HEK293 (cell line): ENCODE measurements around the gene SHROOM4.
A peak's percentile ranks its signal among the peaks of the same experiment; 100 is the strongest.

Experiments
- CTCF ChIA-PET: fragments of 350-600 bp; formaldehyde crosslinking; extraction: SDS; loops from one replicate; lab custom pipeline; 2021; ENCODE audit warnings: antibody characterized with exemption; lab: Yijun Ruan, JAX
- POLR2A ChIA-PET: fragments of 300-600 bp; formaldehyde crosslinking; extraction: SDS; loops from one replicate; lab custom pipeline; 2020; ENCODE audit warnings: antibody characterized with exemption, inconsistent platforms; lab: Yijun Ruan, JAX
- H3K27ac ChIP-seq: fragments of 200-500 bp; sonication (Bioruptor generic); 2 replicates; pipeline ENCODE4 v1.5.1; 2014; ENCODE audit warnings: low read depth, low read length, control low read depth, inconsistent platforms; ENCODE audit errors: extremely low read depth
- H3K36me3 ChIP-seq, 2 experiments: fragments of 200-500 bp in 1 of 2; sonication (Bioruptor generic) in 1 of 2; 1 replicate in 1 of 2; 2 replicates in 1 of 2; pipeline ENCODE4 v1.5.1; 2014 to 2017; ENCODE audit warnings: inconsistent platforms in 2 of 2, low read length in 2 of 2; ENCODE audit not compliant: control insufficient read depth in 2 of 2, insufficient read depth in 1 of 2
- H3K4me1 ChIP-seq: fragments of 200-500 bp; sonication (Bioruptor generic); 2 replicates; pipeline ENCODE4 v1.5.1; 2014; ENCODE audit warnings: mild to moderate bottlenecking, low read length, inconsistent platforms; ENCODE audit not compliant: control insufficient read depth, insufficient read depth
- H3K4me3 ChIP-seq: 2 replicates; pipeline ENCODE4 v1.5.1; 2011; ENCODE audit warnings: low read depth, mild to moderate bottlenecking, control low read depth, low read length, moderate library complexity
- H3K9me3 ChIP-seq: fragments of 200-500 bp; sonication (Bioruptor generic); 2 replicates; pipeline ENCODE4 v1.5.1; 2014; ENCODE audit warnings: low read depth, low read length, inconsistent platforms; ENCODE audit not compliant: control insufficient read depth, insufficient read depth
- EGR2 ChIP-seq: fragments of 450-650 bp; formaldehyde crosslinking; IDR thresholded peaks from 2 replicates; pipeline ENCODE4 v1.5.1; 2016; ENCODE audit warnings: low read depth, missing biosample characterization, missing genetic modification characterization
- KLF10 ChIP-seq: fragments of 450-650 bp; IDR thresholded peaks from 2 replicates; pipeline ENCODE4 v1.5.1; 2018; ENCODE audit warnings: missing biosample characterization, mild to moderate bottlenecking, missing genetic modification characterization
- ZBTB17 ChIP-seq: fragments of 450-650 bp; formaldehyde crosslinking; IDR thresholded peaks from 2 replicates; pipeline ENCODE4 v1.5.1; 2016; ENCODE audit warnings: missing biosample characterization, missing genetic modification characterization
- ZBTB20 ChIP-seq: fragments of 450-650 bp; formaldehyde crosslinking; IDR thresholded peaks from 2 replicates; pipeline ENCODE4 v1.5.1; 2016; ENCODE audit warnings: missing biosample characterization, missing genetic modification characterization
- ZIC2 ChIP-seq: fragments of 450-650 bp; formaldehyde crosslinking; IDR thresholded peaks from 2 replicates; pipeline ENCODE4 v1.5.1; 2016; ENCODE audit warnings: missing biosample characterization, missing genetic modification characterization
- ZNF148 ChIP-seq: fragments of 450-650 bp; formaldehyde crosslinking; IDR thresholded peaks from 2 replicates; pipeline ENCODE4 v1.5.0; 2017; ENCODE audit warnings: missing biosample characterization, missing genetic modification characterization, borderline replicate concordance
- ZNF280D ChIP-seq: fragments of 450-650 bp; formaldehyde crosslinking; IDR thresholded peaks from 2 replicates; pipeline ENCODE4 v1.5.1; 2016; ENCODE audit warnings: missing biosample characterization, missing genetic modification characterization
- ZNF560 ChIP-seq: fragments of 450-650 bp; formaldehyde crosslinking; IDR thresholded peaks from 2 replicates; pipeline ENCODE4 v1.5.1; 2017; ENCODE audit warnings: missing biosample characterization, missing genetic modification characterization, borderline replicate concordance
- ZNF654 ChIP-seq: fragments of 450-650 bp; formaldehyde crosslinking; IDR thresholded peaks from 2 replicates; pipeline ENCODE4 v1.5.1; 2016; ENCODE audit warnings: low read depth, missing biosample characterization, missing genetic modification characterization
- ZNF76 ChIP-seq: fragments of 450-650 bp; formaldehyde crosslinking; IDR thresholded peaks from 2 replicates; pipeline ENCODE4; 2016; ENCODE audit warnings: low read depth, missing biosample characterization, missing genetic modification characterization, borderline replicate concordance
- ZXDB ChIP-seq: fragments of 450-650 bp; formaldehyde crosslinking; IDR thresholded peaks from 2 replicates; pipeline ENCODE4 v1.5.1; 2016; ENCODE audit warnings: missing biosample characterization, missing genetic modification characterization

Gene SHROOM4

GRCh38 chrX:50680990-50681389 is 133.0 kb downstream of the SHROOM4 start:
- no peaks in the 10 kb centered on the region for H3K9me3 ChIP-seq
- ChIA-PET CTCF (interaction anchor here (0.6 to 4.7 kb wide), 17 partner anchors 9 to 798 kb away, joined by 3 to 31 read pairs (median 3); no protein-coding TSS in a partner anchor), POLR2A (no interaction called here)
- H3K36me3 ChIP-seq, result no peaks in the 10 kb centered on the region
- no peaks in the 10 kb centered on the region for H3K4me1 ChIP-seq
- TF ChIP-seq ZNF654, result peak; percentile 30; the same call in 1 of the 2 replicates
- no peak for TF ChIP-seq ZNF148 (tag by site-specific recombination)
- no peak overlapping the region for H3K27ac ChIP-seq
- H3K4me3 ChIP-seq, result no peak overlapping the region

DNA sequence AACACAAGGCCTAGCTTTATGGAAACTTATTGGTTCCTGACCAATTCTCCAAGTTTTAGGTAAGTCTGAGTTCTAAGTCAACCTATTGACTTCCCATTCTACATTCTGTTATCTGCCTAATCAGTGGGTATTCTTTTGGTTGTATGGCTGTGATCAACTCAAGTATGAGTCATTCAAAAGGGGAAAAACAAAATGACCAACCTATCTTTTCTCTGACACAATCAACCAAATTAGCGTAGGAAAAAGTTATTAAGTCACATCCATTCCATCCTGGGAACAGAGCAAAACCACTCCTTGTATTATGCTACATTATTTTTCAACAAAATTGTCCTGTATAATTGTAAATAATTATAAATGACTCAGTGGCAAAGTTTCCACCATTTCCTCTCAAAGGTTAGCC is 136.2 kb downstream of the SHROOM4 start:
- CTCF ChIA-PET, result interaction anchor here (0.7 to 1.1 kb wide), 2 partner anchors 167 to 243 kb away, joined by 3 read pairs; no protein-coding TSS in a partner anchor
- no peak for TF ChIP-seq ZBTB20 (tag by site-specific recombination)
- Histone ChIP-seq H3K4me1 (no peaks in the 10 kb centered on the region), H3K36me3 (no peaks in the 10 kb centered on the region), H3K27ac (no peak overlapping the region), H3K4me3 (no peak overlapping the region), H3K9me3 (no peaks in the 10 kb centered on the region)
- POLR2A ChIA-PET, result no interaction called here

- H3K36me3 ChIP-seq, result no peaks in the 10 kb centered on the region
- no peaks in the 10 kb centered on the region for H3K9me3 ChIP-seq
- CTCF ChIA-PET, result interaction anchor here (1.1 kb wide), 2 partner anchors 20 to 86 kb away, joined by 3 to 4 read pairs; no protein-coding TSS in a partner anchor
- TF ChIP-seq ZNF560 (tag by site-specific recombination) (no peak), KLF10 (tag by site-specific recombination) (no peak)
- H3K4me3 ChIP-seq, result no peak overlapping the region
- no peaks in the 10 kb centered on the region for H3K4me1 ChIP-seq
- no peak overlapping the region for H3K27ac ChIP-seq
- POLR2A ChIA-PET, result no interaction called here
Measured at GRCh38 chrX:50671661-50672060, 142.3 kb downstream of the SHROOM4 start.

- Histone ChIP-seq H3K9me3 (no peaks in the 10 kb centered on the region), H3K36me3 (no peaks in the 10 kb centered on the region), H3K4me3 (no peak overlapping the region), H3K27ac (no peak overlapping the region), H3K4me1 (no peaks in the 10 kb centered on the region)
- ChIA-PET CTCF (no interaction called here), POLR2A (no interaction called here)
- TF ChIP-seq ZNF76 (tag by site-specific recombination), result no peak
- TF ChIP-seq EGR2 (tag by site-specific recombination), result no peak
- no peak for TF ChIP-seq ZIC2 (tag by site-specific recombination)
- TF ChIP-seq ZNF280D (tag by site-specific recombination), result no peak
- TF ChIP-seq ZXDB (tag by site-specific recombination), result no peak
- TF ChIP-seq ZBTB17 (tag by site-specific recombination), result no peak
Measured at GRCh38 chrX:50668860-50669259, 145.1 kb downstream of the SHROOM4 start.
